ENCODE measurements around the gene RNF31.
A peak's percentile ranks its signal among the peaks of the same experiment; 100 is the strongest.
"Not testable (repeated sequence)": the region's sequence is repeated elsewhere in the genome, so short reads cannot be mapped to it uniquely, and the experiment has no call there.

The RNF31 gene

GRCh38 chr14:24196071-24197055 is 49.1 kb downstream of the RNF31 start:
- H3K27me3 Mint-ChIP-seq (ENCODE audit: low read depth, poor library complexity), result no peaks in the 10 kb centered on the region
- peak overlapping the region; percentile 98 for H3K27ac Mint-ChIP-seq
- peaks cover 60% of the 10 kb centered on the region for H3K36me3 Mint-ChIP-seq (ENCODE audit: low read depth)
- no peak for DNase-seq
- peaks cover 12% of the 10 kb centered on the region for H3K9me3 Mint-ChIP-seq
- TF ChIP-seq, protein P1, sequence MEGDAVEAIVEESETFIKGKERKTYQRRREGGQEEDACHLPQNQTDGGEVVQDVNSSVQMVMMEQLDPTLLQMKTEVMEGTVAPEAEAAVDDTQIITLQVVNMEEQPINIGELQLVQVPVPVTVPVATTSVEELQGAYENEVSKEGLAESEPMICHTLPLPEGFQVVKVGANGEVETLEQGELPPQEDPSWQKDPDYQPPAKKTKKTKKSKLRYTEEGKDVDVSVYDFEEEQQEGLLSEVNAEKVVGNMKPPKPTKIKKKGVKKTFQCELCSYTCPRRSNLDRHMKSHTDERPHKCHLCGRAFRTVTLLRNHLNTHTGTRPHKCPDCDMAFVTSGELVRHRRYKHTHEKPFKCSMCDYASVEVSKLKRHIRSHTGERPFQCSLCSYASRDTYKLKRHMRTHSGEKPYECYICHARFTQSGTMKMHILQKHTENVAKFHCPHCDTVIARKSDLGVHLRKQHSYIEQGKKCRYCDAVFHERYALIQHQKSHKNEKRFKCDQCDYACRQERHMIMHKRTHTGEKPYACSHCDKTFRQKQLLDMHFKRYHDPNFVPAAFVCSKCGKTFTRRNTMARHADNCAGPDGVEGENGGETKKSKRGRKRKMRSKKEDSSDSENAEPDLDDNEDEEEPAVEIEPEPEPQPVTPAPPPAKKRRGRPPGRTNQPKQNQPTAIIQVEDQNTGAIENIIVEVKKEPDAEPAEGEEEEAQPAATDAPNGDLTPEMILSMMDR (IDR thresholded peaks at IDR 0.05), result no peak
- peaks cover 48% of the 10 kb centered on the region for H3K4me1 Mint-ChIP-seq
- peak overlapping the region; percentile 94 for H3K4me3 Mint-ChIP-seq

DNA sequence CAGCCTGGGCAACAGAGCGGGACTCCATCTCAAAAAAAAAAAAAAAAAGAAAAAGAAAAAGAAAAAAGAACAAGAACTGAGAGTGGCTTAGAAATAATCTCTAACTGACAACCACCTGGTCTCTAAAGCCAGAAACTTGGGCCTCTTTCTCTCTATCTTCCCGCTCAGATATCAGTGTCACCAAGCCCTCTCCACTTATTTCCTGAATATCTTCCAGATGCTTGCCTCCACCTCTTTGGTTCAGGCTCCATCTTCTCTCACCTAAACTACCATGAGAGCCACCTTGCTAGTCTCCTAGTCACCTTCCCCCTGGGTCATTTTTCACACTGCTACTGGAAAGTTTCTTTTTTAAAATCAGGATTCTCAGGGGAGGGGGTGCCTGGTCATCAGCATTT is 49.8 kb downstream of the RNF31 start:
- H3K4me1 Mint-ChIP-seq, result peaks cover 43% of the 10 kb centered on the region
- H3K27me3 Mint-ChIP-seq (ENCODE audit: low read depth, poor library complexity), result no peaks in the 10 kb centered on the region
- H3K4me3 Mint-ChIP-seq, result peak overlapping the region; percentile 94
- peaks cover 60% of the 10 kb centered on the region for H3K36me3 Mint-ChIP-seq (ENCODE audit: low read depth)
- H3K27ac Mint-ChIP-seq, result peak overlapping the region; percentile 82
- TF ChIP-seq, protein P1 (IDR thresholded peaks at IDR 0.05), result no peak
- no peak for DNase-seq
- H3K9me3 Mint-ChIP-seq, result peaks cover 19% of the 10 kb centered on the region

DNA sequence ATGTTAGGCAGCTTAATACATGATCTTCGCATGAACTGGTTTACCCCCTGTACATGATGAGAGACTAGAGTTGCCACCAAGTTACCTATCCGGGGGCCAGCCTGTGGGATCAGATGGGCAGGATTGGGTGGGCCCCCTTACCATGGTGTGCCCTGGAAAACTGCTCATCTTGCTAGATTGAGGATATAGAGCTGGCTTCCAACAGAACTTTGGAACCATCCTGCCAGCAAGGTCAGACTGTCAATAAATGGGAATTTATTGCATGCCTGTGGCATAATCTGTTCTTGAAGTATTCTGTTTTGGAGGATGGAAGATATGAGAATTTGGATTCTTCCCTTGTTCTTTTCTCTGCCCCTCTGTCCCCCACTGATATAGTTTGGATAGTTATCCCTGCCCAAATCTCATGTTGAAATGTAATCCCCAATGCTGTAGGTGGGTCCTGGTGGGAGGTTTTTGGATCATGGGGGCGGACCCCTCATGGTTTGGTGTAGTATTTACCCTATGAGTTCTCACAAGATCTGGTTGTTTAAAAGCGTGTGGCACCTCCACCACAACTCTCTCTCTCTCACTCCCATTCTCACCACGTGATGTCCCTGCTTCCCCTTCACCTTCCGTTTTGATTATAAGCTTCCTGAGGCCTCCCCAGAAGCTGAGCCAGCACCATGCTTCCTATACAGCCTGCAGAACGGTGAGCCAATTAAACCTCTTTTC is 51.7 kb downstream of the RNF31 start:
- Mint-ChIP-seq H3K27ac (peak overlapping the region; percentile 43), H3K27me3 (ENCODE audit: low read depth, poor library complexity) (no peaks in the 10 kb centered on the region), H3K4me3 (peak overlapping the region; percentile 36), H3K36me3 (ENCODE audit: low read depth) (peaks cover 64% of the 10 kb centered on the region), H3K9me3 (peaks cover 31% of the 10 kb centered on the region), H3K4me1 (peaks cover 30% of the 10 kb centered on the region)
- TF ChIP-seq, protein P1 (IDR thresholded peaks at IDR 0.05), result no peak
- DNase-seq, result no peak

DNA sequence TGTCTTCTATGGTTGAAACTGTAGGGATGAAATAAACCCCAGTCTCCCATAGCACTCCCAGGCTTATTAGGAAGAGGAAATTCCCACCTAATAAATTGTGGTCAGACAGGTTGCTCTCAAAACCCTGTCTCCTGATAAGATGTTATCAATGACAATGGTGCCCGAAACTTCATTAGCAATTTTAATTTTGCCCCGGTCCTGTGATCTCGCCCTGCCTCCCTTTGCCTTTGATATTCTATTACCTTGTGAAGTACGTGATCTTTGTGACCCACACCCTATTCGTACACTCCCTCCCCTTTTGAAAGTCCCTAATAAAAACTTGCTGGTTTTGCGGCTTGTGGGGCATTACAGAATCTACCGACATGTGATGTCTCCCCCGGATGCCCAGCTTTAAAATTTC is 55.2 kb downstream of the RNF31 start:
- H3K27me3 Mint-ChIP-seq (ENCODE audit: low read depth, poor library complexity); H3K27ac Mint-ChIP-seq; H3K4me3 Mint-ChIP-seq; H3K4me1 Mint-ChIP-seq; DNase-seq: not testable (repeated sequence)
- peaks cover 31% of the 10 kb centered on the region for H3K9me3 Mint-ChIP-seq
- peaks cover 89% of the 10 kb centered on the region for H3K36me3 Mint-ChIP-seq (ENCODE audit: low read depth)

DNA sequence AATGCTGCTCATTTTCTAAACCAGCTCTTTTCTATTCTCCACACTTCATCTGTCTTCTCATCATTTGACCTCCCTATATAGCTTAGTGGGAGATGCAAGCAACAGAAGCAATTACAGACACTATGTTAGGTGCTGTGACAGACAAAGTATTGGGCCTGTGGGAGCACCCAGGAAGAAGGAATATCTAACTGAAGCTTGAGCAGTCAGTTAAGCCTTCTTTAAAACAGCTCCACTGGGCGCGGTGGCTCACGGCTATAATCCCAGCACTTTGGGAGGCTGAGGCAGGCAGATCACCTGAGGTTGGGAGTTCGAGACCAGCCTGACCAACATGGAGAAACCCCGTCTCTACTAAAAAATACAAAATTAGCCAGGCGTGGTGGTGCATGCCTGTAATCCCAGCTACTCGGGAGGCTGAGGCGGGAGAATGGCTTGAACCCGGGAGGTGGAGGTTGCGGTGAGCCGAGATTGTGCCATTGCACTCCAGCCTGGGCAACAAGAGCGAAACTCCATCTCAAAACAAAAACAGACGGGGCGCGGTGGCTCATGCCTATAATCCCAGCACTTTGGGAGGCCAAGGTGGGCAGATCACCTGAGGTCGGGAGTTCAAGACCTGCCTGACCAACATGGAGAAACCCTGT is 56.1 kb downstream of the RNF31 start:
- not testable (repeated sequence) for DNase-seq; H3K27ac Mint-ChIP-seq; H3K27me3 Mint-ChIP-seq (ENCODE audit: low read depth, poor library complexity); H3K4me1 Mint-ChIP-seq; H3K4me3 Mint-ChIP-seq
- H3K9me3 Mint-ChIP-seq, result peaks cover 31% of the 10 kb centered on the region
- peaks cover 93% of the 10 kb centered on the region for H3K36me3 Mint-ChIP-seq (ENCODE audit: low read depth)

DNA sequence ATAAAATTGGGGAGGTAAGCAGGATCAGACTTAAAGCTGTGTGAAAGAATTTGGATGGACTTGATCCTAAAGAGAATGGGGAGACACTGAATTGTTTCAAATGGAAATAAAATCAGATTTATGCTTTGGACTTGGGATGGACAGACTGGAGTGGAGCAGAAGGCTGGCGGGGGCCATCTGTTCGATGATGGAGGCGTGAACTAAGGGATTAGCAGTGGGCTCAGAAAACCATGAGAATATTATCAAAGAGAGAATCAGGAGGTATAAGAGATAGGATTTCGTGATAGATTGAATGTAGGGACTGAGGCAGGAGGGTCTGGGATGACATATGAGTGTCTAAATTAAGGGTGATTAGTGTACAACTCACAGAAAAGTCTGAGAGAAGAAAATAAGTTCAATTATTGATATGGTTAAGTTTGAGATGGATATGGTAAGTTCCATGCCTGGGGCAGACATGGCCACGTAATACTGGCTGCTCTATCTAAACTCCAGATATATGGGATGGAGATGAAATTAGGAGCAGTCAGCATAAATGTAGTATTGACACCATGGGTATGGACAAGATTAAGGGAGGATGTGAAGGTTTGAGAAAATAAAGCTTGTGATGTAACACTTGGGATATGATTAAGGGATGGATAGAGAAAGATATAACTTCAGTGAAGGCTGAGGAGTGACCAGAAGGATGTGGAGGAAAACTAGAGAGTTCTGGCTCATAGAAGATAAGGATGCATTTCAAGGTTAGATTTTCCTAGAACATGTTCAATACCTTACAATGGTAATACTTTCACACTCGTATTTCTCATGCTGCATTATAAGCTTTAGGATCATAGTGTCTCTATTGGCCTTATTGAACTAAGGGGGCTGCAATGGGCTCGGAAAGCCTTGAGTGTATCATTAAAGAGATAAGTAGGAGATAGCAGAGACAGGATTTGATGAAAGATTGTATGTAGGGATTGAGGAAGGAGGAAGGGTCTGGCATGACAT is 57.2 kb downstream of the RNF31 start:
- Mint-ChIP-seq H3K4me1 (no peaks in the 10 kb centered on the region), H3K4me3 (no peak overlapping the region), H3K27ac (no peak overlapping the region), H3K36me3 (ENCODE audit: low read depth) (peaks cover 86% of the 10 kb centered on the region), H3K9me3 (peaks cover 31% of the 10 kb centered on the region), H3K27me3 (ENCODE audit: low read depth, poor library complexity) (no peaks in the 10 kb centered on the region)
- DNase-seq, result no peak
- TF ChIP-seq, protein P1 (IDR thresholded peaks at IDR 0.05), result no peak
